Erythroblast (primary cell): ENCODE data around the gene CEP164.
A peak's percentile ranks its signal among the peaks of the same experiment; 100 is the strongest.

Source experiments
- DNase-seq, 2 experiments: peaks; one replicate each; lab custom pipeline; 2025; lab: John Stamatoyannopoulos, UW
- GATA1 ChIP-seq: IDR thresholded peaks from 2 replicates; pipeline ENCODE4 v1.6.1; 2011; ENCODE audit warnings: low read depth, mild to moderate bottlenecking, control low read depth, low read length, moderate library complexity
- POLR2A ChIP-seq: IDR thresholded peaks from 2 replicates; pipeline ENCODE4 v1.6.1; 2011; ENCODE audit warnings: mild to moderate bottlenecking, low read length

The CEP164 gene

DNA sequence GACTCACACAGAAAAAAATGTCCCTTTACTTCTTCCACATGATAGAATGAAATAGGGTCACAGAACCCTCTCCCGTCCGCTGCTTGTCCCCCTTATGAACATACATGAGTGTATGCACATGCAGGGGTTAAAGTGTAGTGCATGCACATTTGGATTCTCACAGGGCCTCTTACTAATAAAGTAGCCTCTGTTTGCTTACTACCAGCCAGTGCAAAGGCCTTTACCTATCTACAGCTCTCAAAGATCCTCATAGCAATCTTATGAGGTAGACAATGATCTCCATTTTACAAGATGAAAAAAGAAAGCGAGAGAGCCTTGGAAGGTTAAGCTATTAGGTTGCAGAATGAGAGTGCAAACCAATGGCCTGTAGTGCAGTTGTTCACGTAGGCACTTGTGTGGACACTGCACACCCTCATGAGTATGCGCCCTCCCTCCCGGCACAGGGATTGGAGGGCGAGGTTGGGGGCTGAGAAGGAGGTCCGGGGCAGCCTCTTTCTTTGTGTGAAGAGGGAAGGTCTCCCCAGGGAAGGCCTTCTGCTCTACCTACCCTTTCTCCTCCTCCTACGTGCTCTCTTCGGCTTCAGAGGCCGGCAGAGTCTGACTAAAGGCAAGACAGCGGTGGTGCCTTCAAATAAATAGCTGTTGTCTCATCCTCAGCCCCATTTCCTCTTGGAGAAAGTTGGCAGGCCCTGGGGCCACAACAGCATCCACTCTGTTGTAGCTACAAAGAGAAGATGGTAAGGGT is 91.3 kb downstream of the CEP164 start:
- no peak for DNase-seq
- TF ChIP-seq POLR2A (no peak), GATA1 (no peak)

- DNase-seq, result no peak
- TF ChIP-seq GATA1 (no peak), POLR2A (no peak)
These were observed 92.0 kb downstream of the CEP164 start for GRCh38 chr11:117419482-117420142.

DNA sequence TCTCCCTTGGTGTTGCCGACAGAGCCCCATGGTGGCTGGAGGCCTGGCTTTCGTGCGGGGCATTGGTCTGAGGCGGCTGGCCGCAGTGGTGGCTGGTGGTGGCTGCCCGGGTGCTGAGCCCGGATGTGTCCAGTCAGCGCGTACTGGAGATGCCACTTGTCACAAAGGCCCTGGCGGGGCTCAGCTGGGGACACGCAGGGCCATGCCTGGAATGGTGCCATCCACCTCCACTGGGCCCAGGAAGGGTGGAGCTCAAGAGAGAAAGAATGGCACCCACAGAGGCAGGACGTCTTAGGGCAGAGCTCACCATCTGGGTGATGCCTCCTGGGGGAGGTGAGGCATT is 92.5 kb downstream of the CEP164 start:
- DNase-seq, result no peak
- TF ChIP-seq POLR2A (no peak), GATA1 (no peak)

GRCh38 chr11:117420598-117420997 is 92.9 kb downstream of the CEP164 start:
- TF ChIP-seq POLR2A (no peak), GATA1 (no peak)
- no peak for DNase-seq

DNA sequence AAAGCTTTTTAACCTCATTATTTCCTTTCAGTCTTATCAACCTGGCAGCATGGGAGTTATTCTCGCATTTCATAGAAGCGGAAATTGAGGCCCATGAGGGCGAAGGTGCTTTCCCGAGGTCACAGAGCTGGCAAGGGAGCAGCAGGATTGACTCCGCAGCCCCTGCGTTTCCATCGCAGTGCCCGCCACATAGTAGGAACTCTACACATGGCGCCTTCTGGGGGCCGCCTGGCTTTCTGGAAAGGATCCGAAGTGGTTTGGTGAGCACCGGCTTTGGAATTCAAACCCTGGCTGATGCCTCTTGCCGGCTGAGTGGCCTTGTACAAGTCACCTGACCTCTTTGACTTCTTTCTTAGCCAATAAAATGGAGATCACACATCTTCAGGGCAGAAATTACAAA is 93.4 kb downstream of the CEP164 start:
- no peak for DNase-seq
- TF ChIP-seq POLR2A, result no peak
- TF ChIP-seq GATA1, result no peak

DNA sequence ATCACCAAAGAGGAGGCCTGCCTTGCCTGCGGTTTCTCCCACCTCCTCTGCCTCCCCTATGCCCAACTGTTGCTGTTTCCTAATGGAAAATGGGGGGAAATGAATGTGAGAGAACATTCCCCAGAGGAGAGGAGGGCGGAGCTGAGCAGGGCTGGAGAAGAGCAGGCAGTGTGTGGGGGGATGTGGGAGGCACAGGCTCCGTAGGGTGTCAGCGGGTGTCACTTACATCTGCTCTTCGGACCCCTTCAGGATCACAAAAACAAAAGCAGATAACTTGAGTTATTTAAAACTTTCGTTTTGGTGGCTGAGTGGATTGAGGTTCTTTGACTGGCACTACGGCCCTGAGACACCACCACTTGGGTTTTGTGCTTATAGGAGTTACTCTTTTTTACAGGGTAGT is 93.8 kb downstream of the CEP164 start:
- TF ChIP-seq POLR2A (no peak), GATA1 (no peak)
- DNase-seq, result no peak

DNA sequence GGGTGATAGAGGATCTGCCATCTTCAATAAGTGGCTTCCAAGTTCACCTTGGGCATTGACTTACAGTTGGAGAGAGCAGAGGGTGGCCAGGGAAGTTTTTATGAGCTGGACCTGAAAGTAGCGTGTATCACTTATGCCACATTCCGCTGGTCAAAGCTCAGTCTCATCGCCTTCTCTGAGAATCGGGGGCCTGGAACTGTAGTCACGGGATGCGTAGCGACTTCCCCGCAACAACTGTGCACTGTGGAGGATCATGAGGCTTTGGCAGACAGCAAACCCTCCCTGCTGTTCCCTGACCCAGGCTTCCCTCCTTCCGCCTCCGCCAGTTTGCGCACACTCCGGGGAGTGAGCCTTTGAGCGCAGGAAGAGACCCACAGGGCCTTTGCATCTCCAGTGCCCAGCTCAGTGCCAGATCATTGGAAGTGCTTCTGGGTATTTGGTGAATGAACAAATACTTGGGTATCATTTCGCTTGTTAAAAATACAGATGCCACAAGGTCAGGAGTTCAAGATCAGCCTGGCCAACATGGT is 95.5 kb downstream of the CEP164 start:
- TF ChIP-seq GATA1 (no peak), POLR2A (no peak)

GRCh38 chr11:117424781-117425180 is 97.1 kb downstream of the CEP164 start:
- DNase-seq, result no peak
- TF ChIP-seq POLR2A, result no peak
- no peak for TF ChIP-seq GATA1

More for the DNA sequence above, 95.5 kb downstream of the CEP164 start:
- DNase-seq, result no peak

DNA sequence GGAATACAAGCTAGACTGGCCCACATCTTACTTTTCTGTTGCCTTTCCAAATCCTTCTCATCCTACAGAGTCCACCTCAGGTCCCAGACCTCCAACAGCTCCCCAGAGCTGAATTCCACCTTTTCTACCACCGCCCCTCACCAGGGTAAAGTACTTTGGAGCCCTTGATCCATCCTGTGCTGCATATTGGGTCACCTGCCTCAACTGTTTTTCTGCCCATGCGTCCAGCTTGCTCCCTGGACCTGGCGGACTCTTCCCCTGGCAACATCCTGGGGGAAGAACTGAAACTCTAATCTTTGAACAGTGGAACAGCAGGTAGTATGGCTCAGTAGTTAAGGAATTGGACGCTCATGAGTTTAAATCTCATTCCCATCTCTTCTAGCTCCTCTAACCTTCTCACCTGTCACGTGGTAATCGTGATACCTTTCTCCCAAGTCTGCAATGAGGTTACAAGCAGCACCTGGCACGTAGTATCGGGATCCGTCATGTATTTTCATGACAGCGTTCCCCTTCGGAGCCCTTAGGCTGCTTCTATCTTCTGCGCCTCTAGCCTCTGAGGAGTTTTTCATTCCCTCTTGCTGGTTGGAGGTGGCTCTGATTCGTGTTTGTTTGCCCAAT is 98.1 kb downstream of the CEP164 start:
- TF ChIP-seq POLR2A, result no peak
- TF ChIP-seq GATA1, result no peak
- no peak for DNase-seq

GRCh38 chr11:117426297-117426685 is 98.6 kb downstream of the CEP164 start:
- no peak for TF ChIP-seq POLR2A
- TF ChIP-seq GATA1, result no peak
- peak; percentile 35 to 68 for DNase-seq

DNA sequence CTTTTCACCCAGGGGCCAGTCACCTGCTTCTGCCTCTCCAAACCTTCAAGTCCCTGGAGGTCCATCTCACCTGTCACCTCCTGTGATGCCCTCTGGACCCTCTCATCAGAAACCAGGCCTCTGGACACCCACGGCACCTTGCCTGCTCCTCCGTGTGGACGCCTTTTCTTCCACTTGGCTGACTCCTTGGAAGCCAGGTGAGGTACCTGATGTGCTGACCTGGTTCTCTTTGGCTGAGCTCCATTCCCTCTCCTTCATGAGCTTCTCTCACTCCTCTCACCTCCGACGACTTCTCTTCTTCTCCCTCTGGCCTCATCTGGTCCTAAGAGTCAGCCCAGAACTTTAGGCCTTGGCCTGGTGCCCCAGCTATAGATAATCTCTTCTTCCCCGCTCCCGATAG is 99.3 kb downstream of the CEP164 start:
- DNase-seq, result no peak
- TF ChIP-seq GATA1, result no peak
- no peak for TF ChIP-seq POLR2A

- TF ChIP-seq POLR2A (no peak), GATA1 (no peak)
- DNase-seq, result no peak
These were observed 99.8 kb downstream of the CEP164 start for GRCh38 chr11:117427356-117427874.

- TF ChIP-seq POLR2A, result no peak
- TF ChIP-seq GATA1, result no peak
- no peak for DNase-seq
These were observed 100.7 kb downstream of the CEP164 start for GRCh38 chr11:117428186-117428855.
